Measurements from ENCODE around the gene ABCB9.
"Not testable (repeated sequence)": the region's sequence is repeated elsewhere in the genome, so short reads cannot be mapped to it uniquely, and the experiment has no call there.

ABCB9 gene

GRCh38 chr12:122893208-122894153 lies 72.8 kb downstream of the ABCB9 start:
- no peak for DNase-seq

- not testable (repeated sequence) for DNase-seq
These were observed 73.5 kb downstream of the ABCB9 start for GRCh38 chr12:122892724-122893123.

GRCh38 chr12:122891661-122892525 lies 74.4 kb downstream of the ABCB9 start:
- no peak for DNase-seq

- no peak for DNase-seq
These were observed 76.3 kb downstream of the ABCB9 start for GRCh38 chr12:122889761-122890520.

- DNase-seq: no peak
These were observed 78.0 kb downstream of the ABCB9 start for GRCh38 chr12:122888232-122888752.

- DNase-seq: no peak
These were observed 78.4 kb downstream of the ABCB9 start for GRCh38 chr12:122887819-122888212.

- no peak for DNase-seq
These were observed 79.1 kb downstream of the ABCB9 start for GRCh38 chr12:122886851-122887818.

- DNase-seq: no peak
These were observed 80.1 kb downstream of the ABCB9 start for GRCh38 chr12:122886161-122886560.

- no peak for DNase-seq
These were observed 81.4 kb downstream of the ABCB9 start for GRCh38 chr12:122884860-122885259.

- DNase-seq: no peak
These were observed 82.0 kb downstream of the ABCB9 start for GRCh38 chr12:122884091-122884826.

- no peak for DNase-seq
These were observed 83.2 kb downstream of the ABCB9 start for GRCh38 chr12:122882908-122883558.

- no peak for DNase-seq
These were observed 85.6 kb downstream of the ABCB9 start for GRCh38 chr12:122880668-122881067.

GRCh38 chr12:122880155-122880667 lies 86.1 kb downstream of the ABCB9 start:
- no peak for DNase-seq
